ENCODE measurements around the gene PRAMEF14.
A peak's percentile ranks its signal among the peaks of the same experiment; 100 is the strongest.
"Not testable (repeated sequence)": the region's sequence is repeated elsewhere in the genome, so short reads cannot be mapped to it uniquely, and the experiment has no call there.

Gene PRAMEF14, protein sequence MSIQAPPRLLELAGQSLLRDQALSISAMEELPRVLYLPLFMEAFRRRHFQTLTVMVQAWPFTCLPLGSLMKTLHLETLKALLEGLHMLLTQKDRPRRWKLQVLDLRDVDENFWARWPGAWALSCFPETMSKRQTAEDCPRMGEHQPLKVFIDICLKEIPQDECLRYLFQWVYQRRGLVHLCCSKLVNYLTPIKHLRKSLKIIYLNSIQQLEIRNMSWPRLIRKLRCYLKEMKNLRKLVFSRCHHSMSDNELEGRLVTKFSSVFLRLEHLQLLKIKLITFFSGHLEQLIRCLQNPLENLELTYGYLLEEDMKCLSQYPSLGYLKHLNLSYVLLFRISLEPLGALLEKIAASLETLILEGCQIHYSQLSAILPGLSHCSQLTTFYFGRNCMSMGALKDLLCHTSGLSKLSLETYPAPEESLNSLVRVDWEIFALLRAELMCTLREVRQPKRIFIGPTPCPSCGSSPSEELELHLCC

DNA sequence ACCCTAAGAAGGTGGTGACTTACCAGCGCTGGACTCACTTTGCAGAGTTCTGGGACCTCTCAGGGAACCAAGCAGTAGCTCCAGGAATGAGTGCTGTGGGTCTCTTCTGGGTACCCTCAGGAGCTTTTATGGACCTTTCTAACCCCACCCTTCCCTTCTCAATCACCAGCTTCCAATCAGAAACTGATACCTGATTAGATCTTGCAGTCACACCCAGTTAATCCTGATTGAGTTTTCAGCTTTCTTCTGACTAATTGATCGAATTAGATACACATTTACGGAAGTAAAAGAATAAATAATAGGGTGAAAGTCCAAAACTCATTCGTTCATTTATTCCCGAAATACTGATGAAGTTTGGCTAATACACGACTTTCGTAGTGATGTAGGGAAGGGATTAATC is at the start of gene PRAMEF14:
PRAMEF14 (minus strand) TSS at position 101 of the 400 bp plus-strand sequence. CDS start 1,820 bp downstream, outside the sequence.
- DNase-seq: not testable (repeated sequence)

DNA sequence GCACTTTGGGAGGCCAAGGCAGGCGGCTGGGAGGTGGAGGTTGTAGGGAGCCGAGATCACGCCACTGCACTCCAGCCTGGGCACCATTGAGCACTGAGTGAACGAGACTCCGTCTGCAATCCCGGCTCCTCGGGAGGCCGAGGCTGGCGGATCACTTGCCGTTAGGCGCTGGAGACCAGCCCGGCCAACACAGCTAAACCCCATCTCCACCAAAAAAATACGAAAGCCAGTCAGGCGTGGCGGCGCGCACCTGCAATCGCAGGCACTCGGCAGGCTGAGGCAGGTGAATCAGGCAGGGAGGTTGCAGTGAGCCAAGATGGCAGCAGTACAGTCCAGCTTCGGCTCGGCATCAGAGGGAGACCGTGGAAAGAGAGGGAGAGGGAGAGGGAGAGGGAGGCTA is 48.4 kb upstream of the PRAMEF14 start:
- not testable (repeated sequence) for DNase-seq

DNA sequence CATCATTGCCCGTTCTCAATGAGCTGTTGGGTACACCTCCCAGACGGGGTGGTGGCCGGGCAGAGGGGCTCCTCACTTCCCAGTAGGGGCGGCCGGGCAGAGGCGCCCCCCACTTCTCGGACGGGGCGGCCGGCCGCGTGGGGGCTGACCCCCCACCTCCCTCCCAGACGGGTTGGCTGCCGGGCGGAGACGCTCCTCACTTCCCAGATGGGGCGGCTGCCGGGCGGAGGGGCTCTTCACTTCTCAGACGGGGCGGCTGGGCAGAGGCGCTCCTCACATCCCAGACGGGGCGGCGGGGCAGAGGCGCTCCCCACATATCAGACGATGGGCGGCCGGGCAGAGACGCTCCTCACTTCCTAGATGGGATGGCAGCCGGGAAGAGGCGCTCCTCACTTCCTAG is 47.8 kb upstream of the PRAMEF14 start:
- DNase-seq: not testable (repeated sequence)

- DNase-seq: not testable (repeated sequence)
These were observed 46.1 kb upstream of the PRAMEF14 start for GRCh38 chr1:13393004-13393403.

DNA sequence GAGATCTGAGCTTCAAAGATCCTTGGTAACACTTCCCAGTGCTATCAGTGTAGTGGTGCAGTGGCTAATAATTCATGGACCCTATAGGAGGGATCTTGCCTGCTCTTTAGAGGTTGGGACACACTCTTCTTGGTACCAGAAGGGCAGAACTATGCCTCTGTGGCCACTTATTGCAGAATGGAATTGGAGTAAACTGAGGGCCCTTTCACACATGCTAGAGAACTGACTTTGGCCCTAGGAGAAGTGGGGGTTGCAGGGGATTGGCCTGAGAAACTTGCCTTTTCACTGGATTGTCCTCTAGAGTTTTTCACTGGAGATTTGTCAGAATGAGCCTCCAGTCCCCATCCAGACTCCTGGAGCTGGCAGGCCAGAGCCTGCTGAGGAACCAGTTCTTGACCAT is 42.4 kb upstream of the PRAMEF14 start, which contains the start of gene PRAMEF17:
PRAMEF17 (plus strand) TSS at position 301 of the 400 bp plus-strand sequence; CDS start at position 327, 26 bp downstream.
- not testable (repeated sequence) for DNase-seq

DNA sequence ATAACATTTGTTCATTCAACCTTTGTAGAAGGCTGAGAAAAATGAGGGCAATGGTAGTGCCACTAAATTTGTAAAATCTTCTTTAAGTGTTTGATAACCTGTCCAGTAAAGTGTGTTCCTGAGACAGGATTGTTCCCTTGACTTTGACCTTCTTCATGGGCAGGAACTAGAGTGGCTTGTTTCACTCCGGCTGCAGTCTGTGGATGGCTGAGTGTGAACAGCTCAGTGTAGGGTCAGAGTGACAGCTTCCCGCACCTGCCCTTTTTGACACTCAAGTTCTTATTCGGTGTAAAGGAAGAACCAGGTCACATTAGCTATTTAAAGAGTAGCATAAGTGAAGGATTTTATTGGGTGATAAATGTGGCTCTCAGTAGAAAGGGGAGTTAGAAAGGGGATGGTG is 33.4 kb upstream of the PRAMEF14 start:
- not testable (repeated sequence) for DNase-seq

DNA sequence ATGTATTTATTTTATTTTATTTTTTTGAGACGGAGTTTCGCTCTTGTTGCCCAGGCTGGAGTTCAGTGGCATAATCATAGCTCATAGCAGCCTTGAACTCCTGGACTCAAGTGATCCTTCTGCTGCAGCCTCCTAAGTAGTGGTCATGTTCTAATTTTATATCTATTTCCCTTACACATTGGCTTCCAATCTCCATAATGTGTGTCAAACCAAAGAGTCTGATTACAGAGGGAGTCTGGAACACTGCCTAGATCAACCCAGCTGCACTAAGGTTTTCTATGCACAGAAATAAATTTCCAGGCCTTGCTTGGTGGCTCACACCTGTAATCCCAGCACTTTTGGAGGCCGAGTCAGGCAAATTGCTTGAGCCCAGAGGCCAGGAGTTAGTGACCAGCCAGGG is 32.0 kb upstream of the PRAMEF14 start:
- DNase-seq: not testable (repeated sequence)

DNA sequence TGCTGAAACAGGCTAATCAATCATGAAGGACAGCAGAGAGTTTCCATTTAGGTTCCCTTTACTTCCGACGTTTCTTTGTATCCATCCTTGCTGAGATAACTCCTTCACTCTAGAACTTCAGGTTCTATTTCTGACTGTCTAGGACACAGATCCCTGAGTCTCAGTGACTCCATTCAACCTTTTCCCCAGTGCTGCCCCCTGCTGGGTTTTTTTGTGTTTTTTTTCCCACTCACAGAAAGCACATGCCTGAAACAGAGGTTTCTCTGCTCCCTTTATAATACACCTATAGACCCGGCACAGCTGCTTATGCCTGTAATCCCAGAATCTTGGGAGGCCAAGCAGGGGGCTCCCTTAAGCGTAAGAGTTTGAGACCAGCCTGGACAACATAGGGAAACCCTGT is 21.6 kb upstream of the PRAMEF14 start:
- DNase-seq: peak; percentile 14

- DNase-seq: not testable (repeated sequence)
These were observed 19.6 kb upstream of the PRAMEF14 start for GRCh38 chr1:13366536-13366935.

DNA sequence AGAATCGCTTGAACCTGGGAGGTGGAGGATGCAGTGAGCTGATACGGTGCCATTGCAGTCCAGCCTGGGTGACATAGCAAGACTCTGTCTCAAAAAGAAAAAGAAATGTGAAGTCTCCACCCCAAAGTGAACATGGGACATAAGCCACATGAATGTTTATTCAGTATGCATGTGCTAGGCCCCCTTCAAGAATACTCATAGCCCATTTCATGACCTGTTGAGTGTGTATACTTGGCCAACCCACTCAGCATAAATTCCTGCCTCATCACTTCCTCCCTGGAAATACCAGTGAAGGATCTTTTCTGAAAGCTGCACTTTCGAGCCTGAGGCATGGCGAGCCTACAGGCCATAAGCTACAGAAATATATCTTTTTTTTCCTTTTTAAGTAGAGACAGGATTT is 18.0 kb upstream of the PRAMEF14 start:
- DNase-seq: not testable (repeated sequence)

GRCh38 chr1:13362364-13362763 is 15.4 kb upstream of the PRAMEF14 start:
- DNase-seq: not testable (repeated sequence)

- peak; percentile 79 for DNase-seq
These were observed 9.8 kb upstream of the PRAMEF14 start for GRCh38 chr1:13356774-13357173.

GRCh38 chr1:13354475-13354874 is 7.5 kb upstream of the PRAMEF14 start:
- not testable (repeated sequence) for DNase-seq

- DNase-seq: not testable (repeated sequence)
These were observed 6.5 kb upstream of the PRAMEF14 start for GRCh38 chr1:13353476-13353875.

GRCh38 chr1:13342496-13342895 is 4.4 kb downstream of the PRAMEF14 start:
- not testable (repeated sequence) for DNase-seq

DNA sequence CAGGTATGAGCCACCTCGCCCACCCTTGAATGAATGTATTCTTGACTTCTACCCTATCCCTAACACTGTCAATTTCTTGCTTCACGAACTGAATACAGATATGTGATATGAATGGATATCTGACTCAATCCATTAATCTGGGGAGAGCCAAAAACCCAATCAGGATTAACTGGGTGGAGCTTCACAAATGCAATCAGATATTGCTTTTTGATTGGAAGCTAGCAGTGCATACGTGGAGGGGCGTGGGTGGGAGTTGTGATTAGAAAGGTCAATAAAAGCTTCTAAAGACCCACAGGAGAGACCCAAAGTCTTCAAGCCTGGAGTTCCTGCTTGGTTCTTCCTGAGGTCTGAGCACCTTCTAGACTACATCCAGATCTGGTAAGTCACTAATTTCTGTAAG is 31.7 kb downstream of the PRAMEF14 start, which contains the start of gene PRAMEF15:
PRAMEF15 (plus strand) TSS at position 301 of the 400 bp plus-strand sequence. CDS start 2,827 bp downstream, outside the sequence.
- DNase-seq: not testable (repeated sequence)

DNA sequence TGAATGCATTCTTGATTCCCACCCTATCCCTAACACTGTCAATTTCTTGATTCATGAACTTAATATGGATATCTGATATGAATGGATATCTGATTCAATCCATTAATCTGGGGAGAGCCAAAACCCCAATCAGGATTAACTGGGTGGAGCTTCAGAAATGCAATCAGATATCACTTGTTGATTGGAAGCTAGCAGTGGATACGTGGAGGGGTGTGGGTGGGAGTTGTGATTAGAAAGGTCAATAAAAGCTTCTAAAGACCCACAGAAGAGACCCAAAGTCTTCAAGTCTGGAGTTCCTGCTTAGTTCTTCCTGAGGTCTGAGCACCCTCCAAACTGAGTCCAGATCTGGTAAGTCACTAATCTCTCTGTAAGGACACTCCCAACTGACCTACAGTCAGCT is 43.7 kb downstream of the PRAMEF14 start, which contains the start of gene PRAMEF33:
PRAMEF33 (plus strand) TSS at position 301 of the 400 bp plus-strand sequence. CDS start 2,416 bp downstream, outside the sequence.
- not testable (repeated sequence) for DNase-seq

DNA sequence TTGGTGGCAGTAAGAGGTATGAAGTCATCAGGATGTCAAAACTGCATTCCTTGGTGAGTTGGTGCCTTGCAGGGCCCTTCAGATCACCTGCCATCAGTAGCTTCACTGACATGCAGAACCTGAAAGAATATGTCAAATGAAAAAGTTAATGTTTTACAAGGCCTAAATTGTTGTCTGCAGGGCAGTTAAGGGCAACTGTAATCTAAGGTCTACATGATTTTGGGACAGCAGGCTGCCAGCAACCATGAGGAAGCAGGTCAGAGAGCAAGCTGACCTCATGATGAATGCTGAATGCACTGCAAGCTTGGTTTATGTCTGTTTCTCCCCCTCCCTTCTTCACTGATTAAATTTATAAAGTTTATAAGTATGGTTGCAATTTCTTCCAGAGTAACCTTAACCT is 44.7 kb downstream of the PRAMEF14 start:
- not testable (repeated sequence) for DNase-seq

DNA sequence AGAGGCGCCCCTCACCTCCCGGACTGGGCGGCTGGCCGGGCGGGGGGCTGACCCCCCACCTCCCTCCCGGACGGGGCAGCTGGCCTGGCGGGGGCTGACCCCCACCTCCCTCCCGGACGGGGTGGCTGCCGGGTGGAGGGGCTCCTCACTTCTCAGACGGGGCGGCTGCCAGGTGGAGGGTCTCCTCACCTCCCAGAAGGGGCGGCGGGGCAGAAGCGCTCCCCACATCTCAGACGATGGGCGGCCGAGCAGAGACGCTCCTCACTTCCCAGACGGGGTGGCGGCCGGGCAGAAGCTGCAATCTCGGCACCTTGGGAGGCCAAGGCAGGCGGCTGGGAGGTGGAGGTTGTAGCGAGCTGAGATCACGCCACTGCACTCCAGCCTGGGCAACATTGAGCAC is 48.2 kb downstream of the PRAMEF14 start:
- DNase-seq: not testable (repeated sequence)

- DNase-seq: not testable (repeated sequence)
These were observed 49.6 kb downstream of the PRAMEF14 start for GRCh38 chr1:13297216-13297931.

Measured in eye (tissue), 1 donor.